B cell (primary cell): Measurements from ENCODE around the gene TMEM30A. TPM values are rescaled to one million over a fixed set of nuclear protein-coding genes. Genes with fewer than 3 reads are reported as not detected.

Experiments
- ATAC-seq: fragments of 200-7000 bp; cut with Tn5 transposase; one replicate; pipeline ENCODE4 v1.10.0; 2021; ENCODE audit warnings: low read depth, mild to moderate bottlenecking, moderate number of reproducible peaks, moderate library complexity
- CTCF ChIA-PET: fragments of 350-600 bp; sonication (Branson Sonifier 250); formaldehyde crosslinking; loops from one replicate; lab custom pipeline; 2021; ENCODE audit warnings: antibody characterized with exemption, inconsistent platforms; lab: Charles Lee
- POLR2A ChIA-PET: fragments of 350-600 bp; sonication (Branson Sonifier 250); formaldehyde crosslinking; loops from one replicate; lab custom pipeline; 2021; ENCODE audit warnings: antibody characterized with exemption; lab: Charles Lee
- DNase-seq: peaks from one replicate; pipeline ENCODE4 v3.0.0; 2013
- H2AFZ ChIP-seq: 2 replicates; pipeline ENCODE4 v1.6.1; 2012; ENCODE audit warnings: mild to moderate bottlenecking, low read depth, low read length; ENCODE audit not compliant: insufficient read depth, poor library complexity, severe bottlenecking
- H3K27ac ChIP-seq, 2 donors: 1 replicate in 1 of 2; 2 replicates in 1 of 2; pipeline ENCODE4 v1.5.1; 2012 to 2013; ENCODE audit warnings: low read length in 2 of 2, mild to moderate bottlenecking in 2 of 2, moderate library complexity in 1 of 2
- H3K27me3 ChIP-seq, 4 experiments: fragments of 200-600 bp in 1 of 4; sonication (generic) in 1 of 4; replicated peaks in 1 of 4; 1 replicate in 2 of 4; 2 replicates in 2 of 4; pipeline versions ENCODE4 v1.6.1 to v1.7.0; 2013 to 2016; ENCODE audit warnings: low read length in 3 of 4, mild to moderate bottlenecking in 2 of 4, mixed read lengths in 1 of 4, moderate library complexity in 1 of 4; ENCODE audit not compliant: insufficient read depth in 4 of 4, control insufficient read depth in 3 of 4; ENCODE audit errors: control extremely low read depth in 1 of 4
- H3K36me3 ChIP-seq, 2 experiments: replicated peaks in 1 of 2; 1 replicate in 1 of 2; 2 replicates in 1 of 2; pipeline versions ENCODE4 v1.6.1 to v1.7.1; 2013; ENCODE audit warnings: low read length in 1 of 2; ENCODE audit not compliant: insufficient read depth in 2 of 2, control insufficient read depth in 1 of 2; ENCODE audit errors: control extremely low read depth in 1 of 2, extremely low read depth in 1 of 2
- H3K4me1 ChIP-seq, 2 donors: fragments of 200-600 bp in 1 of 2; sonication (generic) in 1 of 2; 1 replicate in 1 of 2; 2 replicates in 1 of 2; pipeline versions ENCODE4 v1.5.1 to v1.6.1; 2013 to 2017; ENCODE audit warnings: low read length in 2 of 2; ENCODE audit not compliant: control insufficient read depth in 2 of 2, insufficient read depth in 2 of 2
- H3K4me2 ChIP-seq: replicated peaks from 2 replicates; pipeline ENCODE3; 2012; ENCODE audit warnings: mild to moderate bottlenecking, low read depth, low read length; ENCODE audit not compliant: poor library complexity, severe bottlenecking
- H3K4me3 ChIP-seq, 5 experiments: fragments of 200-600 bp in 1 of 5; sonication (generic) in 1 of 5; 1 replicate in 3 of 5; 2 replicates in 2 of 5; pipeline versions ENCODE4 v1.5.1 to v1.7.0; 2011 to 2016; ENCODE audit warnings: low read length in 4 of 5, mild to moderate bottlenecking in 4 of 5, low read depth in 2 of 5, control low read depth in 1 of 5, moderate library complexity in 1 of 5; ENCODE audit not compliant: insufficient read depth in 1 of 5; ENCODE audit errors: control extremely low read depth in 1 of 5, extremely low read depth in 1 of 5
- H3K79me2 ChIP-seq: fragments of 200-600 bp; sonication (generic); one replicate; pipeline ENCODE4 v1.6.0; 2016; ENCODE audit warnings: low read length; ENCODE audit not compliant: control insufficient read depth, insufficient read depth
- H3K9ac ChIP-seq: fragments of 200-600 bp; sonication (generic); 2 replicates; pipeline ENCODE4 v1.6.1; 2017; ENCODE audit warnings: mild to moderate bottlenecking, low read length, moderate library complexity
- H3K9me3 ChIP-seq, 3 donors: one replicate each; pipeline versions ENCODE4 v1.6.1 to v1.7.1; 2013; ENCODE audit warnings: low read length in 2 of 3; ENCODE audit not compliant: control insufficient read depth in 2 of 3, insufficient read depth in 1 of 3; ENCODE audit errors: control extremely low read depth in 1 of 3
- H4K20me1 ChIP-seq: 2 replicates; pipeline ENCODE4 v1.6.0; 2012; ENCODE audit warnings: mild to moderate bottlenecking, low read length; ENCODE audit not compliant: insufficient read depth, control insufficient read depth, poor library complexity, severe bottlenecking
- H3K27ac Mint-ChIP-seq: one replicate; pipeline ENCODE4 v1.8.0; 2021; ENCODE audit warnings: mixed read lengths
- H3K27me3 Mint-ChIP-seq: one replicate; pipeline ENCODE4 v1.8.0; 2021; ENCODE audit warnings: mixed read lengths
- H3K4me1 Mint-ChIP-seq: one replicate; pipeline ENCODE4 v1.8.0; 2021; ENCODE audit warnings: mixed read lengths
- H3K4me3 Mint-ChIP-seq: one replicate; pipeline ENCODE4 v1.8.0; 2021; ENCODE audit warnings: mixed read lengths
- H3K9me3 Mint-ChIP-seq: one replicate; pipeline ENCODE4 v1.8.0; 2022; ENCODE audit warnings: mixed read lengths; ENCODE audit not compliant: insufficient read depth
- CTCF ChIP-seq: fragments of 200-600 bp; IDR thresholded peaks from one replicate; pipeline ENCODE4 v1.8.0; 2022; ENCODE audit warnings: antibody characterized with exemption, mild to moderate bottlenecking
- EZH2 ChIP-seq: IDR thresholded peaks from 2 replicates; pipeline ENCODE4 v1.6.1; 2012; ENCODE audit warnings: borderline replicate concordance, low read depth, mild to moderate bottlenecking, moderate library complexity, low read length; ENCODE audit not compliant: insufficient read depth, poor library complexity, severe bottlenecking
- WGBS: methylation state at CpG from one replicate; pipeline ENCODE4 v1.1.5; 2013; ENCODE audit warnings: missing lambda C conversion rate; ENCODE audit not compliant: insufficient coverage; 5-methylcytosine and 5-hydroxymethylcytosine counted together
- intact Hi-C: fragments of 100-400 bp; cut with micrococcal nuclease; formaldehyde crosslinking; loops from one replicate; pipeline ENCODE4 v1.10.0; 2022
- polyA plus RNA-seq: library from polyadenylated mRNA; depleted of rRNA; stranded (reverse); fragments of >200 nt; gene quantifications from 2 replicates; pipeline ENCODE4 v1.2.3, GENCODE V29; 2012
- total RNA-seq, 2 donors: library from RNA; stranded (reverse); fragments of 120-200 nt in 1 of 2; gene quantifications; 1 replicate in 1 of 2; 2 replicates in 1 of 2; pipeline versions ENCODE4 v1.2.3 to v1.2.4, GENCODE V29; 2013 to 2022

The TMEM30A gene
- total and polyA plus RNA-seq, 2 donors (not counting 1 experiment from before 2014, with no cell fraction given), result 4.7 to 53.9 TPM

- no peaks in the 10 kb centered on the region for H3K27me3 ChIP-seq
- H2AFZ ChIP-seq, result no peak overlapping the region
- no peaks in the 10 kb centered on the region for H3K9me3 Mint-ChIP-seq
- no peak for DNase-seq
- no peaks in the 10 kb centered on the region for H3K4me1 Mint-ChIP-seq
- H3K4me3 Mint-ChIP-seq, result no peak overlapping the region
- no peaks in the 10 kb centered on the region for H4K20me1 ChIP-seq
- POLR2A ChIA-PET, result no interaction called here
- H3K4me1 ChIP-seq, result no peaks in the 10 kb centered on the region
- intact Hi-C loops, result no loop called here
- H3K4me2 ChIP-seq, result no peak overlapping the region
- H3K9me3 ChIP-seq, result no peaks in the 10 kb centered on the region
- H3K27ac Mint-ChIP-seq, result no peak overlapping the region
- no peak overlapping the region for H3K4me3 ChIP-seq
- 100% methylated on average over 4 of the region's 10 CpGs for WGBS
- H3K27ac ChIP-seq, result no peak overlapping the region
- H3K79me2 ChIP-seq, result no peaks in the 10 kb centered on the region
- TF ChIP-seq CTCF, result no peak
- TF ChIP-seq EZH2, result no peak
- CTCF ChIA-PET, result no interaction called here
- H3K27me3 Mint-ChIP-seq, result peaks cover 10% of the 10 kb centered on the region
- no peak for ATAC-seq
- H3K36me3 ChIP-seq, result no peaks in the 10 kb centered on the region
- no peak overlapping the region for H3K9ac ChIP-seq
Measured at GRCh38 chr6:75230484-75231325, 53.9 kb downstream of the TMEM30A start.

GRCh38 chr6:75224303-75224926 is 60.2 kb downstream of the TMEM30A start:
- Histone ChIP-seq H3K4me3 (no peak overlapping the region), H2AFZ (no peak overlapping the region), H3K4me1 (no peaks in the 10 kb centered on the region), H3K4me2 (no peak overlapping the region), H3K27ac (no peak overlapping the region), H3K79me2 (no peaks in the 10 kb centered on the region), H4K20me1 (no peaks in the 10 kb centered on the region), H3K9ac (no peak overlapping the region), H3K9me3 (no peaks in the 10 kb centered on the region), H3K27me3 (peaks cover 0 to 3% (median 0%) of the 10 kb centered on the region in 4 experiments), H3K36me3 (no peaks in the 10 kb centered on the region)
- no peak overlapping the region for H3K27ac Mint-ChIP-seq
- H3K9me3 Mint-ChIP-seq, result no peaks in the 10 kb centered on the region
- DNase-seq, result no peak
- no peaks in the 10 kb centered on the region for H3K4me1 Mint-ChIP-seq
- no peak overlapping the region for H3K4me3 Mint-ChIP-seq
- intact Hi-C loops, result no loop called here
- H3K27me3 Mint-ChIP-seq, result peaks cover 43% of the 10 kb centered on the region
- CTCF ChIA-PET, result interaction anchor here (0.5 to 0.8 kb wide), 2 partner anchors 12 to 1465 kb away, joined by 3 to 4 read pairs; no protein-coding TSS in a partner anchor
- TF ChIP-seq CTCF (no peak), EZH2 (no peak)
- no peak for ATAC-seq
- POLR2A ChIA-PET, result no interaction called here
- 81% methylated on average over 6 of the region's 6 CpGs for WGBS
